ENCODE measurements around the gene TSPAN32.
"Not testable (repeated sequence)": the region's sequence is repeated elsewhere in the genome, so short reads cannot be mapped to it uniquely, and the experiment has no call there.

Gene TSPAN32

DNA sequence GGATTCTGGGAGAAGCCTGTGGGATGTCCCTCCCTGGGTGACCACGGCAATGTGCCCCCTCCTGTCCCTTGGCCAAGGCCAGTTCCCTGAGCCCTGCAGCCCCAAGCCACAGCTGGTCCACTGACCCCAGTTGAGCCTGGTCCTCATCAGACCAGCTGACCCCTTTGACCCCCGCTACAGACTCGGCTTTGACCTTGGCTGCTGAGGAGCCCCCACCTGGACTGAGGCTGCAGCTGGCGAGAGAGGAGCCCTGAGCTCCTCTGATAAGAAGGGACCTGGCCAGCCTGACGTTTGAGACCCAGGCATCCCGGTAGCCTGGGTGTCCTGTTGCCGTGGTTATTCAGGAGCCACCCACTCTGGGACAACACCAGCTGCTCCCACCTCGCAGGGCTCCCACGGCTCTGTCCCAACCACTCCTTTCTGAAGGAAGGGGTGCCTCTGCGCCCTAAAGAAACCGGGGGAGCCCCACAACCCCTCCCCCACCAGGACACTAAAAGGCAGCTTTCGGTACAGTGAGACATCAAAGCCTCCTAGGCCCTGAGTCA is 34.4 kb upstream of the TSPAN32 start:
- DNase-seq (ENCODE audit: low read depth), result no peak

GRCh38 chr11:2267851-2268728 is 33.7 kb upstream of the TSPAN32 start:
- DNase-seq (ENCODE audit: low read depth), result no peak

DNA sequence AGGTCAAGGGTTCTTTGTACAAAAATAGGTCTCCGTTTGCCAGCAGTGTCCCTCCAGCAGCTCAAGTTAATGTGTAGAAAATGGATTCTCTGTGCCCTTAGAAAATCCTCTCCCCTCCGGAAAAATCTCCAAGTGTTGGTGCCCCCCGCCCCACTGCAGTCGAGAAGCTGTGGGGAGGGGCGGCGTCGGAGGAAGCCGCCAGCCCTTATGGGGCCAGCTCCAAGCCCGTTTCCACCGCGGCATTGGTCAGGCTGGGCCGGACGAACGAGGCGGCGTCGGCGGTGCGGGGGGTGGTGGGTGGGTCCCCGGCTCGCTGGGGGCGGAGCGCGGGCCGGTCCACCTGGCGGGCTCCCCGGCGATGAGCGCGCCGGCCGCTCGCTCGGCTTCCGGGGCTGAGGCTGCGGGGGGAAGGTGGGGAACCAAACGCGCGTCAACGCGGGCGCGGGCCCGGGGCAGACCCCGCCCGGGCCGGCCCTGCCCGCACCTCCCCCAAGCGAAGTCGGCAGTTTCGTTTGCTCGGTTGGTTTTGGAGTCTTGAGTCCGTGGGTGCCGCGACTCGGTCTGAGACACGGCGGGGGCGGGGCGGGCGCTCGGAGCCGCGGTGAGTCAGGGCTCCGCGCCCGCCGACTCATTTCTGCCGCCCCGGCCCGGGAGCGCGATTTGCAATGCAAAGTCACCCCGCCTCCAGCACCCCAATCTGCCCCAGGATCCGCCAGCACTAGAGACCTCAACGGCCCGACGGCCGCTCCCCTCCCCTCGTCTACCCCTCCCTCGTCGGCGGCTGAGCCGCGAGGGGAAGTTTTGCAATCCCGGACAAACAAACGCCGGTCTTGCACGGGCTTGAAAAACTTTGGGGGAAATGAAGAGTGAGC is 32.8 kb upstream of the TSPAN32 start:
- DNase-seq (ENCODE audit: low read depth), result peak; percentile 85

DNA sequence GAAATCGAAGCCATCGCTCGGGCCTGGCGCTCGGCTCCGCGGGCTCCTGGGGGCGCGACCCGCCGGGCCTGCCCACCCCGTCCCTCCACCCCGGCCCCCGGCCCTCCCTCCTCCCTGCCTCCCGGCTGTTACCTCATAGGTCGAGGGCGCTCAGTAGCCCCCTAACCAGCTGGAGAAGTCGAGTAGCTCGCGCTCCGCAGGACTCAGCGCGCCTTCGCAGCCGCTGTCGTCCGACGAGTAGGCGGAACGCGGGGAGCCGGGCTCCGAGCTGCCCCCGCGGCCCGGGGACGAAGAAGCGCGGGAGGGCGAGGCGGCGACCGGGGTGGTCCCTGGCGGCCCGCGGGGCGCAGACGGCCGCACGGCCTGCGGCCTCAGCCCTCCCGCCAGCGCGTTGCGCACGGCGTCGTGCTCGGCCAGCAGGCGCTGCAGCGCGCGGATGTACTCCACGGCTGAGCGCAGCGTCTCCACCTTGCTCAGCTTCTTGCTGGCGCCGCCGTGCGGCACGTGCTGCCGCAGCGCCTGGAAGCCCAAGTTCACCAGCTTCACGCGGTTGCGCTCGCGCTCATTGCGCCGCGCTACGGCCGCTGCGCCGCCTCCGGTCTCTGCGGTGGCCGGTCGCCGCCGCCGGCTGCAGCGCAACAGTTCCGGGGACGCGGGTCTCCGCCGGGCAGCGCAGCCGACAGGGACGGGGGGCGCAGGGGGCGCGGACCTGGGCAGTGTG is 32.1 kb upstream of the TSPAN32 start:
- DNase-seq (ENCODE audit: low read depth), result peak; percentile 51

DNA sequence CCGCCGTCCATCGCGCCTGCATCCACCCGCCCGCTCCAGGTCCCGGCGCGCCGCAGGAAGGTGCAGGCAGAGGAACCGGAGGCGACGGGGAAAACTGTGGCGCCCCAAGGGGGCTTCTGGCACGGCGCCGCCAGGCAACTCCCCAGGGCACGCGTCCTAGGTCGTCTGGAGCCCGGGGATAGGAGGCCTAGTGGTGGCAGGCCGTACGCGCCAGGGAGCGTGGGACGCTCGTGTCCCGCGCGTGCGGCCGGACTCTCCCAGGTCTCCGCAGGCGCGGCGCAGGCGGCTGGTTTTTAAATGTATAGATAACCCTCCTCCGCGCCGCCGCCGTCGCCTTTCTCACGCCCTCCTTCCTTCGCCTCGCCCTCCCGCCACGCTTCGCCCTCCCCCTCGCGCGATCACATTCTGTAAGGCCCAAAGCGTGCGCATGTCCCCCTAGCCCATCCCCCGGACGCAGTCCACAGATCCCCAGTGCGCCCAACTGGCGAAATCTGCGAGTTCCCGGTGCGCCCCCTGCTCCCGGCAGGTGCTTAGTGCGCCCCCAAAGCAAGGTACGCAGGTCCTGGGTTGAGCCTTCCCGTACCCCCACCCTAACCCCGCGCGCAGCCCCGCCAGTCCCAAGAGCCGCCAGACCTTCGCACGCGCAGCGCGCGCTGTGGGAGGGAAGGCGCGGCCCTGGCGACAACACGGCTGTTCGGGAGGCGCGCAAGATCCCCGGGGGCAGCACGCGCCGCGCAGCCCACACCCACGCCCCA is 31.3 kb upstream of the TSPAN32 start, which contains the start of gene ASCL2:
ASCL2 (minus strand) TSS at position 267 of the 755 bp plus-strand sequence; CDS start at position 11, 256 bp downstream.
- DNase-seq (ENCODE audit: low read depth), result no peak

DNA sequence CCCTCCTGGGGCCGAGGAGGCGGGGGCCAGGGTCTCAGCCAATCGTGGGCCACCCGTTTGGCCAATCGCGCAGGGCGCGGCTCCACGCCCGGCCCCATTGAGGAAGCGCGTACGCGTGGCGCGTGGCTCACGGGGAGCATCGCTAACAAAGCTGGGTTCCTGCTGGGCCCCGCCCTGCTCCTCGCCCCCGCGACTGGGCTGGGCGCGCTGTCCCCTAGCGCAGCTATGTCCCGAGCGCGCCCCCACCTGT is 30.8 kb upstream of the TSPAN32 start:
- peak; percentile 37 for DNase-seq (ENCODE audit: low read depth)

DNA sequence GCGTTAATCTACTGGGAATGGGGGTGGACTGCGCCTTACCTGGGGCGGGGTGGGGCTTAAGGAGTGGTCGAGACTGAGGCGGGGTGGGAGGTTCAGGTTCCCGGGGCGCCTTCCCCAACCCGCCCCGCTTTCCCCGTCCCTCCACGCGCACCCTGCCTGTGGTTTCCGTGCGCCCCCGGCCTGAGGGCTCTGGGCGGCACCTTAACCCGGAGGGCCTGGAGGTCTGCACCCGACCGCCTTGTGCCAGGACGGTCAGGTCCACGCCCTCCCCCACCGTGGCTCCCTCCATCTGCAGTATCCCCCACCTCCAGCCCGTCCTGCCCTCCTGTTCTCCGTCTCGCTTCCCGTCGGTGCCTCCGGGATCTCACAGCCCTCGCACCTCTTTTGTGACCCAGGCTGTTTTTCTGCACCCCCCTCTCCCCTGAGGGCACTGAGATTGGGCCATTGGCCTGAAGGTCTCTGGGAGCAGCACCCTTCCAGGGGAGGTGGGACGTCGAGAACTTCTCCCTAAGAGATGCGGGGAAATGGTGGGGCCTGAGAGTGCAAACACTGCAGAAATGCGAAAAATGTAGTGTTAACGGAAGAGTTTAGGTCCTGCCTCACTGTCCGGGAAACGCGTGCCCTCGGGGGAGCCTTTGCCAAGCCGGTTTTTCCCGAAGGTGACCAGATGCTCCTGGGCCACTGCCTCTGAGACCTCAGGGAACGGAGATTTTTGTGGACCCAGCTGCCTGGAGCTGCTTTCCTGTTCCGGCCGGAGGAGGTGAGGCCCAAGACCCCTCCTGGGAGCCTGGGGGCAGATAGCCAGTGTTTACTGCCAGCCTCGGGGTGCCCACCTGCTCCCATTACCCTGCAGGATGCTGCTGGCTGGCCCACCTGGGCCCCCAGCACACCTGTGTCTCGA is 30.2 kb upstream of the TSPAN32 start:
- no peak for DNase-seq (ENCODE audit: low read depth)

- DNase-seq (ENCODE audit: low read depth), result no peak
Measured at GRCh38 chr11:2272228-2272945, 29.4 kb upstream of the TSPAN32 start.

- DNase-seq (ENCODE audit: low read depth), result no peak
Measured at GRCh38 chr11:2272946-2273280, 28.9 kb upstream of the TSPAN32 start.

DNA sequence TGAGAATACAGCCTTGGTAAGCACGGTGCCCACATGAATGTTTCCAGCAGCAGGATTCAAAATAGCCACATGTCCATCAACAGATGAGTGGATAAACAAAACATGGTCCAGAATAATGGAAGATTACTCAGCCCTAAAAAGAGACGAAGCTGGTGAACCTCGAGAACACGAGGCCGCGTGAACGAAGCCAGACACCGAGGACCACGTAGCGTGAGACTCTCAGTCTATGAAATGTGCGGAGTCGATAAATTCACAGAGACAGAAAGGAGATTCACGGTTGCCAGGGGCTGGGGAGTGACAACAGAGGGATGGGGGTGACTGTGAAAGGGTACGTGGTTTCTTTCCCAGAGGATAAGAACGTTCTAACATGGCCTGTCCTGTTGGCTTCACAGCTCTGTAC is 28.5 kb upstream of the TSPAN32 start:
- DNase-seq (ENCODE audit: low read depth), result no peak

DNA sequence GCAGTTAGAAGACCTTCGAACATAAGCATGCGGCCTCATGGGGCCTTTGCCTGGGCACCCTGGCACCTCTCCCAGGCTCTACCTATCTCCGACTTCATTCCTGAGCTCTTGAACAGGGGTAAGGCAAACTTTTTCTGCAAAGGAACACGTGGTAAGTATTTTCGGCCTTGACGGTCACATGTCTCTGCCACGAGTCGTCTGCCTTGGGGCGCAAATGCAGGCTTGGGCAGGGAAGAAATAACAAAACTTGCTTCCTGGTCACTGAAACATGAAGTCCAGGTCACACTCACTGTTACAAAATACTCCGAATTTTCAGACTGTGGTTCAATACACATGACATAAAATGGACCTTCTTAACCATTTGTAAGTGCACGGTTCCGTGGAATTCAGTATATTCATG is 28.0 kb upstream of the TSPAN32 start:
- no peak for DNase-seq (ENCODE audit: low read depth)

DNA sequence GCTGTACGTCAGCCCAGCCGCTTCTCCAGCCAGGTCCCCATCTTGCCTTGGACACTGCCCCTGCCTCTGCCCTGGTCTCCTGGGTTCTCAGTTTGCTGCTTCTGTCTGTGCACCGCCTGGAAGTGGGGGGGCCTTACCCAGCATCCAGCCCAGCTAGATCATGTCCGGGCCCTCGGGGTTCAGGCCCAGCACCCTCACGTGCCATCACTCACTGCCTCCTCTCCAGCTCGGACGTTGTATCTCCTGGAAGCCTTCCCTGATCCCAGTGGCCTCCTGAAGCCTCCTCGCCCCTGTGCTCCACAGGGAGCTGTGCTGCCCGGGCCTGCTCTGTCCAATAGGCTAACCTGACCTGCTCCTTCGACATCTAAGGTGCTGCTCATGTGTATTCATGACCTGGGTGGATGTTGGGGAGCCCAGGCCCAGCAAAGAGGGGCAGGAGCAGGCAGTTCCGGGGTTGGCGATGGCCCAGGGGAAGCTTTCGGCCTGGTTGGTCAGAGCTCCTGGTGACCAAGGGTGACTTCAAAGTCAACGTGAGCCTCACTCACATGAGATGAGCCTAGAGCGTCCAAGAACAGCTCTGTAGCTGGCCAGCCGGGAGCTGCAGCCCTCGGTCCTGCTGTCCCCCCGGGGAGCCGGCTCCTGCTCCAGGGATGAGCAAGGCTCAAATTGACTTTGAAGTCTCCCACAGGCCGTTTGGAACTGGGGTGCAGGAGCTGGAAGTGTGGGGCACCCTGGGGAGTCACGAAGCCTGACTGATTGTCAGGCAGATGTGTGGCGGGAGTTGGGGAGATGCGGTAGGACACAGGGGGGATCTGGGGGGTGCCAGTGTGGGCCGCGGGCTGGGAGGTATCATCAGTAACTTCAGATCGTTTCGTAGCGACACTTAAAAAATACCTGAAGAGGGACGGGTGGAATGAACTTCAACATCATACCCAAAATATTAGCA is 26.2 kb upstream of the TSPAN32 start:
- no peak for DNase-seq (ENCODE audit: low read depth)

- no peak for DNase-seq (ENCODE audit: low read depth)
Measured at GRCh38 chr11:2276280-2277007, 25.4 kb upstream of the TSPAN32 start.

DNA sequence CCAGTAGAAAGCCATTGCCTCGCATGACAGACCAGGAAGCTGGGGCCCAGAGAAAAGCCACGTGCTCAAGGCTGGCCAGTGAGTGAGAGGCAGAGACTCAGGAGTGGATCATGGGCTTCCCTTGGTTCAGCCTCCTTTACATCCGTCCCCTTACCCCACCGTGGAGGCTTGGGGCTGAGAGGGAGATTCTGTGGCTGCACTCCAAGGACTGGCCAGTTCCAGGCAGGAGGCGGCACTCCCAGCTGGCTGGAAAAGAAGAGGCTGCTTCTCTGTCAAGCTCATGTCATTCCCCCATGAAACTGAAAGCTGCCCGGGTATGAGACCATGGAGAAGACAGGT is 24.8 kb upstream of the TSPAN32 start:
- no peak for DNase-seq (ENCODE audit: low read depth)

GRCh38 chr11:2277933-2278523 is 23.8 kb upstream of the TSPAN32 start:
- DNase-seq (ENCODE audit: low read depth), result no peak

- no peak for DNase-seq (ENCODE audit: low read depth)
Measured at GRCh38 chr11:2280208-2280607, 21.6 kb upstream of the TSPAN32 start.

GRCh38 chr11:2286350-2286749 is 15.5 kb upstream of the TSPAN32 start:
- DNase-seq (ENCODE audit: low read depth), result not testable (repeated sequence)

GRCh38 chr11:2287091-2287490 is 14.7 kb upstream of the TSPAN32 start:
- DNase-seq (ENCODE audit: low read depth), result no peak

Measured in activated T-cell treated with anti-CD3 and anti-CD28 coated beads for 48 hours (primary cell).